Islet precursor cell (in vitro differentiated cells): Measurements from ENCODE around the gene TMEM132A.

Source experiments
- DNase-seq: peaks from one replicate; pipeline ENCODE4 v3.0.0-alpha.2; 2018

The TMEM132A gene

DNA sequence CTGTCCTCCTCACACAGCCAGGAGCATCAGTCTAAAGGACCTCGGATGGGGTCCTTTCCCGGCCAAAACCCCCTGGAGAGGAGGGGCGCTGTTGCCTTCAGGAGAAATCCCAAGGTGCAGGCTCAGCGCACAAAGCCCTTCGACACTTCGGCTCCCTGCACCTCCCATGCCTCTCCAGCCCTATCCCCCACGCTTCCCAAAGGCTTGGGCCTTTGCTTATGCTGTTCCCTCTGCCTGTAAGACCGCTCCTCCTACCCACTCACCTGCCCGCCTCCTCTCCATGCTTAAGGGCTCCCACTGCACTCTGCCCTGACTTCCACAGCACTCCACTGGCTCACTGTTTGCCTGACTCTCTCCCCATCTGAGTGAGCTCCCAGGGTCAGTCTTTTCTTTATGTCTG, 14.2 kb downstream of the TMEM132A start:
- no peak for DNase-seq

DNA sequence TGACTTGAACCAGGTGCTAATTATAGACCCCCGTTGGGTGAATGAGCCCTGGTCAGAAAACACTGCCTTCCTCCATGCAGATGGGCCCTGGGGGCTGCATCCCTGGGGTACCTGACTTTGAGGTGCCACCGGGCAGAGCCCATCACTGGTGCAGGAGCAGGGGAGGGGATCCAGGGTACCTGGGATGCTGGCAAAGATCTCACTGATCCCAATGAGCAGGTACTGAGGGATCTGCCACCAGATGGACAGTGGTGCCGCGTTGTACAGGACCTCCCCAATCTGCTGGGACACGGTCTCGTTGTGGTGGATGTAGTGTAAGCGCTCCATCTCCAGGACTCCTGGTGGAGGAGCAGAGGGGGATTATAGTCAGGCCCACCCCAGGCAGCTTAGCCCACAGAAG, 15.0 kb downstream of the TMEM132A start:
- no peak for DNase-seq

DNA sequence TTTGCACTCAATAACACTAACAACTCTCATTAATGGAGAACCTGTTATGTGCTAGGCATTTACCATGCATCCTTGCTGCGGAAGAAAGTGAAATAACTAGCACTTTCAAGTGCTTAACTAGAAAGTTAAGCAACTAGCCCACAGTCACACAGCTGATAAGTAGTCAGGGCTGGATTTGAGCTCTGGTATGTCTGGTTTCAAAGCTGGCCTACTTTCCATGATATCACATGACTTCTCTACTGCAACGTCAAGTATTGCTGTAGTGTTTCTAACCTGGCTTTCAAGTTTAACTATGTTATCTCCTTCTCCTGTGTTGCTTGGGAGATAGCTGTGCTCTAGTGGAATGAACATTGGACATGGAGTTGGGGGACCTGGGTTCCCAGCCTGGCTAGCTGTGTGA, 15.6 kb downstream of the TMEM132A start:
- DNase-seq = no peak

DNA sequence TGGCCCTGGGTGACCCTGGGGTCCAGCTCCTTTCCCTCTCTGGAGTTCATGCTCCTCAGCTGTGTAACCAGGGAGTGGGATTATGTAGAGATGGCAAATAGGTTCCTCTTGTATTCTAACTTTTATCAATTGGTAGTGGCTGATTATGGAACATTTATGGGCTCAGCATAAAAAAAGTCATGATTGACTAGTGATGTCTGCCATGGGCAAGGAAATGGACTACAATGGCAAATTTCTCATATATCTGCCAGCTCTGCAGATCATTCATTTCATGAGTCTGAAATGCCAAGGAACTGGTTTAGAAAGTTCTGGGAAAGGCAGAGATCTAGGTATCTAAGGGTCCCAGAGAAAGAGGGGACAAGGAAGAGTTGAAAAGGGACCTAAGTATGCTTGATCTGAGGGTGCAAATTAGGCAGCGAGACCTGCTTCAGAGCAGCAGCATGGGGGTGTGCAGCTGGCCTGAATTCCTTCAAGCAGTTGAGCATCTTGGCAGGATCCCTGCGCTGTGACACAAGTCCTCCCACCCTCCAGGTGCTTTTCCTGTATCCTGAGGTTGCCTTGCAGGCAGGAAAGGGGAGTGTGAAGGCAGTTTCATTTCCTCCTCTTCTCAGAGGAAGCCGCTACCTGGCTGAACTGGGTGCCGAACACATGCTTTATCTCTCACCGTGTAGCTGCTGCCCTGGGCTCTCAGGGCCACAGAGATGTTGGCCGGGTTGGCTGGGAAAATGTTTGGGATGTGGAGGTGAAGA, 17.3 kb downstream of the TMEM132A start:
- no peak for DNase-seq

DNA sequence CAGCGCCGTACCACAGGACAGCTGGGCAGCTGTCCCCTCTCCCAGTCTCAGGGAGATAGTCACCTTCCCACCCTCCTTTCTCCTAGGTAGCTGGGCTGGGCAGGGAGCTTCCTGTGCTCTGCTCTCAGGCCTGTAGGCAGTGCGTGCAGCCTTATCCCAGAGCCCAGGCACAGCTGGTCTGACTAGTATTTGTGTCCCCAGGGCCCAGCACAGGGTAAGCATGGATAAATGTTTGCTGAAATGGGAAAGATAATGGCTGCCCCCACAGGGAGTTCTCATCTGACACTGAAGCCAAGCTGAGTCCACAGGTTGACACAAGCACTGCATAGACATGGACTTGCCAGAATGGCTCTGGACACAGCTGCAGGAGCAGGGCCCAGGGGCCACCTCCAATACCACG, 18.0 kb downstream of the TMEM132A start:
- no peak for DNase-seq

DNA sequence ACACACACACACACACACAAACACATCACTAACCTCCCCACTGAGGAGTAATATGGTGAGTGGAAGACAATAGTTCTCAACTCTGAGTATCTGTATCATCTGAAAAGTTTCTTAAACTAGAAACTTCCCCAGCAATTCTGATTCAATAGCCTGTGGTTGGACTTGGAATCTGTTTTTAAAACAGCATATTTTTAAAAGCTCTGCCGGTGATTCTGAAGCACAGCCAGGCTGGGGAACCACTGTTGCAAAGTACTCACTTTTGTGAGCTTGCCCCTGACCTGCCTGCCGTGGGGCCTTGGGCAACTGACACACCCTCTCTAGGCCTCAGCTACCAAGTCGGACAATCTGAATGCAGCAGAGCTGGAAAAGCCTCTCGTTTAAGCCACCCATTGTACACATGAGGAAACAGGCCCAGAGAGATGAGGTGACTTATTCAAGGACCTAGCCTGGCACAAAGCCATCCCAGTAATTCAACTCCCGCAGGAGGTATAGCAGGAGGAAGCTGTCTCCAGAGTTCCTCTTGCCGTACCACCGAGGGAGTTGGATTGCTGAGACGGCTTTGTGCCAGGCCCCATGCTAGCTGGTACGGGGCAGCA, 18.8 kb downstream of the TMEM132A start:
- no peak for DNase-seq

DNA sequence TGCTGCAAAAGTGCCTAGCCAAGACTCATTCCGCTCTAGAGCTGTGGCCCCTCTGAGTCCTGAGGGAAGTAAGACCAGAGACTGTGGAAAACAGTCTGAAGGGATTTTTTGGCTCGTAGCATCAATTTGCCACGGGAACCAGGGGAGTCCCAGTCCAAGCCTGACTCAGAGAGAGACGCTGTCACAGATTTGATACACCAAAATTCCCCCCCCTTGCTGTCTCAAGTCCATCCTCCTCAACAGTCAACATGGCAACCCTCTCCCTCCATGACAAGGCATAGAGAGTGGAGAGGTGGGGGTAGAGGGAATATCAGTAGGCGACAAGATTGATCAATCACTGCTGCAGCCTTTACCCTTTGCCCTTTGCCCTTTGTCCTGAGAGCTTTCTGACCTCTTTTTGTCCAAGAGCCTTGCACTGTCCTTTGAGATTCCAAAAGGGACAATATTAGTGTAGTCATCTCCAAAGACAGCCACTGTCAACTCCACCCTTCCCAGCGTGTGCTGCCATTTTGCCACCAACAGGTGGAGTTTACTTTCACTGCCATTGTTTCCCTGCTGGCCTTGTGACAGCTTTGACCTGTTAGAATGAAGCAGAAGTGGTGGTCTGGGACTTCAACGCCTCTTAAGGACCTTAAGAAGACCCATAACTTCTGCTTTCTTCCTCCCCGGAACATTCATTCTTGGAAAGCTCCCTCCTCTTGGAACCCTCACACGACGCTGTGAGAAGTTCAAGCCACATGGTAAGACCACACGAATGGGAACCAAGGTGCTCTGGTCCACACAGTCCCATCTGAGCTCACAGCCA, 20.4 kb downstream of the TMEM132A start:
- DNase-seq = no peak

DNA sequence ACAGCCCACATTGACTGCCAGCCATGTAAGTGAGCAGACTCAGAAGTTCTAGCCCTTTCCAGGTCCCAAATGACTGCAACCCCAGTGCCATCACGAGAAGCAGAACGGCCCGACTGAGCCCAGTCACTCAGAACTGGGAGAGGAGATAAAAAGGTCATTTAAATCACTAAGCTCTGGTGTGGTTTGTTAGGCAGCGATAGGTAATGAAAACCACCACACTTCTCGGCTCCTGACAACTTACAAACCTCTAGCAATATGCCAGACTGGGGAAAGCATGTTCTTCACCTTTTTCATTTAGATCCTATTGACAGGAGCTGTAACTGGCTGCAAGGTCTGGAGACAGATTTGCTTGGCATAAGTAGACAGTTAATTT, 21.0 kb downstream of the TMEM132A start:
- DNase-seq = no peak

DNA sequence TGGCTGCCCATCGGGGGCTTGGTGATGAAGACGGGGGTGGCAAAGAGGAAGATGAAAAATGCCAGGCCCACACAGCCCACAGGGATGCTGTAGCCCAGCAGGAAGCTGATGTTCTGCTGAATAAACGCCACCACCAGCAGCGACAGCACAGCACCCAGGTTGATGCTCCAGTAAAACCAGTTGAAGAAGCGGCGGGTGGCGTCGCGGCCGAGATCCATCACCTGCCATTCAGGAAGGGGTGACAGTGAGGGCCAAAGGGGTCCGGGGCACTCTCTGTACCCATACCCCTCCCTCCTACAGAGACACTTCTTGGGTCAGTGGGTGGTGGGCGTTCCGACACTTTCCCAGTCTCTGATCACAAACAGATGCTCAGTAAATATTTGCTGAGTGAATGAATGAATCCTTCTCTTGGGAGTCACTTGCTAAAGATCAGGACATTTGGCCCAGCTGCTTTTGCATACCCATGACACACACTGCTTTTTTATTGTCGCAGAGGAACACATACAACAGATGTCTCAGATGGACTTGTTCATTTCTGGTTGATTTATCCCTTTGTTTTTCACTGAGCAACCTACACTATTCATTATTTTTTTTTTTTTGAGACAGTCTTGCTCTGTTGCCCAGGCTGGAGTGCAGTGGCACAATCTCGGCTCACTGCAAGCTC, 22.5 kb downstream of the TMEM132A start:
- DNase-seq = no peak

DNA sequence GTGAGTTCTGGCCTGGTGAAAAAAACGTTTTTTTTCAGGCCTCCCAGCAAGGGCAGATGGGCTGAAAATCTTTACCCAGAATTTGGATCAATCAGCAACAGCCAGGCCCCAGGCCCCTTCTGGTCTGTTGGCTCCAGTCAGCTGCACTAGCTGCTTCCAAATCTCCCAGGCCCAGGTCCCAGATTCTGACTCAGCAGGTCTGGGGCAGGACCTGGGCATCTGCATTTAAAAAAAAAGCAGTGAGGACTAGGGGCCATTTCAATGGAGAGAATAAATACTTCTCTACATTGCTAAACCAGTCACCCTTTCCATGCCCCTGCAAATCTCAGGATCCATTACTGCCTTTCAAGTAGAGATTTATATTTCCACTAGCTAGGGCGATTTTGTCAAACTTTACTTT, 23.4 kb downstream of the TMEM132A start:
- DNase-seq = no peak

DNA sequence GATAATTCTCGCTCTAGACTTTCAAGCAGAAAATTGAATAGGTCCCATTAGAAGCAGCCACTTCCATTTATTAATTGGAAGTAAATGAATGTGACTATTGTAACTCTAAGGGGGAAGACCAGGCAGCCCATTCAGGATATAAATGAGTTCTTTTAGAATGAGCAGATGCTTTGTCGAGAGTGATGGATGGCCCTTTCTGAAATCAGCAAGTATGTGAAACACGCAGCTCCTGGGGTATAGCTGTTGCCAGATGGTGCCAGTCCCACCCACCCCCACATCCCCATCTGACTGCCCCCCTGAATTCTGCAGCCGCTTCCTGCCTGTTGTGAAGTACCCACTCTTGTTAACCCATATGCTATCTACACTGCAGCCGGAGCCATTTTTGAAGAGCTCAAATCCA, 24.0 kb downstream of the TMEM132A start:
- DNase-seq = no peak

DNA sequence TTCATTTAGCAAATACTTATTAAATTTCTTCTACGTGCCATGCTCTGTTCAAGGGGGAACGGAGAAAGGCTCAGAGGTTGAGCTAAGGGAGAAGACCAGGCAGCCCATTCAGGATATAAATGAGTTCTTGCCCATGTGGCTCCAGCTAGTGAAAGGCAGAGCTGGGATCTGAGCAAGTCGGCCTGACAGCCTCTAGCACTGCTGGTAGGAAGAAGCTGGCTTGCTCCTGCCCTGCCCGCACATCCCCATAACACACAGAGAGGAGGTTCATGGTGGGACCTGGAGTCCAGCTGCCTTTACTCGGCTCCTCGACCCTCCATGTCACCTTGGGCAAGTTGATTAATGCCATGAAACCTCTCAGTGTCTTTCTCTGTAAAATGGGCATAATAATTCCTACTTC, 25.8 kb downstream of the TMEM132A start:
- DNase-seq = no peak

DNA sequence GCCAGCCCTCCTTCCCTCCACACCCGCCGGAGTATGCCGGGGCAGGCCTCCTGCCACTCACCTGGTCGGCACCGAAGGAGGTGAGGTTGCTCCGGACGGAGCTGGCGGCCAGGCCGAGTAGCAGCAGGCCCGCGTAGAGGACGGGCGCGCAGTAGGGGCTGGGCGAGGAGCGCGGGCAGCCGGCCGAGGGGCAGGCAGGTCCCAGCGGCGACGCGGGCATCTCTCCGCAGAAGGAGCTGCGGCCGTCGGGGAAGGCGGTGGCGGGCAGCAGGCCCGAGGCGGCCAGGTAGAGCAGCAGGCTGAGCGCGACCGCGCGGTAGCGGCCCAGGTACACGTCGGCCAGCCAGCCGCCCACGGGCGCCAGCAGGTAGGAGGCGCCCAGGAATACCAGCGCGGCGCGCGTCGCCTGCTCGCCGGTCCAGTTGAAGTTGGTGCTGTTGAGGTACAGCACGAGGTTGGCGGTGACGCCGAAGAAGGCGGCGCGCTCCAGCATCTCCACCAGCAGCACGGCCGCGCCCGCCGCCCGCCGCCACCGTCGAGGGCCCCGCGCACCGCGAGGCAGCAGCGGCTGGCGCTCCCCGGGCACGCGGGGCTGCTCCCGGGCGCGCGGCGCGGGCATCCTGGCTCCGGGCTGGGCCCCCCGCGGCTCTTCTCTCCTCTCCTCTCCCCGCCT, 26.8 kb downstream of the TMEM132A start:
- DNase-seq = no peak

DNA sequence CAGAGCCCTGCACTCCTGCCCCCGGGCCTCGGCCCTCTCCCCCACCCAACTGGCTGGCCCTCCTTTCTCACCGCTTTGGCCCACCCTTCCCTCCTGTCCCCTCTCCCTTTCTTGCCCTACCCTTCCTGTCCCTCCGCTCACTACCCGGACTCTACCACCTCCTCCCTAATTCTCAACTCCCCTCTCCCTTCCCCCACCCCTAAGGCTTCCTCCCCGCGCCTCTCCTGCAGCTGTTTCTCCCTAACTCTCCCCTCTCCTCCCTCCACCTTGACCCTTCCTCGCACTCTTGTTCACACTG, 27.3 kb downstream of the TMEM132A start:
- no peak for DNase-seq

DNA sequence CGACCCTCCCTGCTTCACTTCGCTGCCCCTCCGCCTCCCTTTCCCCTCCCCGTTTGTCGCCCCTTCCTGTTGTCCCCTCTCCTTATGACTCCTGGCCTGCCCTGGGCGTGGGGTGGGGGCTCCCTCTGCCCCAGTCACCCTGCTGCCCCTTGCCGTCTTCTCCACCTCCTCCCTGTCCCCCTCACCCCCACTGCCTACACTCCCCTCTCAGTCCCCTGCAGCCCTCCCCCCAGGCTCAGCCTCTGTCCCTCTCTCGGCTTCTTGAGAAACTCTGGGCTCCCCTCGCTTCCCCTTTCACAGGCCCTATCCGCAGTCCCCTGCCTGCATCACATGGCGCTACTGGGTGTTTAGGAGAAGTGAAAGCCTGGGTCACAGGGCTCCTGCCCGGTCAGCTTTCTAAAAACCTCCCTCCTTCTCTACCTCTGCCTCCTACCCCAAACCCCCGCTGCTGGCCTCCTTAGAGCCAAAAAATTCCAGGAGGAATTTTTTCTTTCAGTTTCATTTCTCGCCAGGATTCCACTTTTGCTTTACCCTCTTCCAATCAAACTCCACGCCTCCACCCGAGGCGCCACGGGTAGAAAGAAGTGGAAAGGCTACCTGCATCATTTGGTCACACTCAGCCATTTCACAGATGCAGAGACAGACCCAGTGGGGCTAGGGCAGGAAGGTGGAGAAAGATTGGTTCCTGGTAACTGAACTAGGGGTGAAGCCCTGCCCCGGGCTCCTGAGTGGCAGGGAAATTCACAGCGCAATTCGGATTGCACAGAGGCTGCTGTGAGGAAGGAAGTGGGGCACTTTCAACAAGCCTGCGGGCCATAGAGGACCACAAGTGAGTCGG, 27.9 kb downstream of the TMEM132A start, which contains the start of gene SLC15A3:
TSS of gene SLC15A3 (minus strand) at position 273 of the 838 bp plus-strand sequence. CDS start 625 bp downstream, outside the sequence.
- no peak for DNase-seq

DNA sequence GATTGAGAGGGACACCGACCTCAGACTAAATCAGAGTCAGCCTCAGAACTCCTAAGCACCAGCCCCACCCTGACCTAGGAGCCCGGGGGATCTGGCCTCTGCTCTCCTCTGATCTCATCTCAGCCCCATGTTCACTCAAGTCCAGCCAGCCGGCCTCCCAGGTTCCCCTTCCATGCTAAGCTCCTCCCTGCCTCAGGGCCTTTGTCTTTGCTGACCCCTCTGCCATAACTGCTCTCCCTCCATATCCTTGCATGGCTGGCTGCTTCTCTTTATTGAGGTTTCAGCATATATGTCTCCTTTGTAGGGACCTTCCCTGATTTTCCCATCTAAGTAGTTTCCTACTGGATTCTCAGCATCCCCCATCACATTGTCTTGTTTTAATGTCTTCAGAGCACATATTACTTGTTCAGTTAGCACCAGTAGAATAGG, 28.5 kb downstream of the TMEM132A start:
- peak; percentile 19 for DNase-seq

DNA sequence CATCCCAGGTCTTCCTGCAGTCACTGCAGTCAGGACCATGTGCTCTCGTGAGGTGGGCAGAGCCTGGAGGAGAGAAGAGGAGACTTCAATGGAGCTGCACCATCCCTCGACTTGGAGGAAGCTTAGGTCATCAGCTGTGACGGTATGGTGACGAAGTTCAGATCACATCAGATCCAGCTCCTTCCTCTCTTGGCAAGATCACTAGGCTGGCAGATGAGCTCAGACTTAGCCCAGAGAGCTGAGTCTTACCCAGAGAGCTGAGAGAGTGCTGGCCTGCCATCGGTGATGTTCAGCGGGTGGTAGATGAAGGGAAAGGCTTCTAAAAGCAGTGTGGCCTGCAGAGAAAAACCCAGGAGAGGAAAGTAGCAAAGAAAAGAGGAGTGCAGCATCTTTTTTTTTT, 29.5 kb downstream of the TMEM132A start:
- no peak for DNase-seq

DNA sequence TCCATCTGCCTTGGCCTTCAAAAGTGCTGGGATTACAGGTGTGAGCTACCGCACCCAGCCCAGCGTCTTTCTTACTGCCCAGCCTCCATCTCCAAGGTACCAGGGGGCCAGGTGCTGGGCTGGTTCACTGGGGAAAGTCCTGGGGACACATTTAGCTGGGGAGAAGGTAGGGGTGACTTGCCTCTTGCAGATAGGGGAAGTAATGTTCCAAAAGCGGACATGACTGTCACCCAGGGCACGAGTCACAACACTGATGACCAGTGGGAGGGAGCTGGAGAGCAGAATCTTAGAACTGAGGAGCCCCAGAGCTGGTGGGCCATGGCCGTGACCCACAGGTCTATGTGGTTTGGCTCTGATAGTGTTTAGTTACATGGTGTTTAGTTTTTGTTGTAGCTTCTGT, 30.2 kb downstream of the TMEM132A start:
- DNase-seq = peak; percentile 47

DNA sequence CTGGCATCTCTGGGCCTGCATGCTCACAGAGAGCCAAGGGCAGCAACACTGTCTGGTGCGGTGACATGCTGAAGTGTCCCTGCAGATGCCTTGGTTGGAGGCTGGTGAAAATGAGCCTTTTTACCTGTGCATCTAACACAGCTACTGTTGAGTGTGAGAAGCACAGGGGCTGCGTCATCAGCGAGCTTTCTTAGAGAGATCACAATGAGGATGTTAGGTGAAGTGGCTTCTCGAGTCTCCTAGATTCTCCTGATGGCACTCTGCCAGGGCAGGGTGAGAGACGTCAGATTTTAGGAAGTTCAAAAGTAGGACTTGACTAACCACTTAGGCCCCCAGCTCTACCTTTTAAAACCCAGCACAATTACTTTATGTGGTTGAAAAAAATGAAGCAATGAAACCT, 31.3 kb downstream of the TMEM132A start:
- peak; percentile 36 for DNase-seq

DNA sequence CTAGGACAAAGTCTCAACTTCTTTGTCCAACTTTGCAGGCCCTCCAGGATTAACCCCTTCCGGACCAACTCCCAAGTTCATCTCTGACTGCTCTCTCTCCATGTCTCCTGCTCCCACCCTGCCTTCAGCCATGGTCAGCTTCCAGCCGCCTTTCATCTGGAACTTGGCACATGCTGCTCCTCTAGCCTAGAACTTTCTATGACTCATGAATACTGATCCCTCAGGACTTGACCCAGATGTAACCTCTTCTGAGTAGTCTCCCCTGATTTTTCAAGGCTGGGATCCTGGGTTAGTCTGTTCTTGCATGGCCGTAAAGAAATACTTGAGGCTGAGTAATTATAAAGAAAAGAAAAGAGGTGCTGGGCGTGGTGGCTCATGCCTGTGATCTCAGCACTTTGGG, 32.9 kb downstream of the TMEM132A start:
- DNase-seq = peak; percentile 11

DNA sequence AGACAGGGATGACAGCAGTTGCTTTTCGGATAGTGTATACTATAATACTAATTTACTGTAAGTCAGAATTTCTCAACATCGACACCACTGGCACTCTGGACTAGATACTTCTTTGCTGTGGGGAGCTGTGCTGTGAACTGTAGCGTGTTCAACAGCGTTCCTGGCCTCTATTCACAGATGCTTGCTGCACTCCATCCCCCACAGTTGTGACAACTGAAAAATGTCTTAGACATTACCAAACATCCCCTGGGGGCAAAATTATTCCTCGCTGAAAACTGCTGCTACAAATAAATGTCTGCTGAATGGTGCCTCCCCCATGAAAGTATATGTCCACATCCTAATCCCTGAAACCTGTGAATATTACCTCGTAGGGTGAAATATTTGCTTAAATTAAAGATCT, 35.2 kb downstream of the TMEM132A start:
- DNase-seq = peak; percentile 48

DNA sequence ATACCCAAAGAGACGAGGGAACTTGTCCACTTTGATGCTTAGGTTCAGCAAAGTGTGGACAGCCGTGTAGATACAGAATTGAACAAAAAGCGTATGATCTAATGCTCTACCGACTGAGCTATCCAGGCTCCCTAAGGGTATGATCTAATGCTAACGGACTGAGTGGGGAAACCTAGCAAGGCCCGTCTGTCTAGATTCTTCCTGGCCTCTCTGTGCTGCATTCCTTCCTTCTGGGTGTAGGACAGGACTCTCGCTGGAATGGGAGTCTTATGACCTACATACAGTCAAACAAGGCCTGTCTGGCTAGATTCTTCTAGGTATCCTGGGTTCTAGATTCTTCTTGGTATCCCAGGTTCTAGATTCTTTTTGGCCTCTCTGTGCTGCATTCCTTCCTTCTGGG, 36.1 kb downstream of the TMEM132A start:
- peak; percentile 78 for DNase-seq
